Astrocyte of the cerebellum (primary cell): ENCODE measurements around the gene NCBP3.
A peak's percentile ranks its signal among the peaks of the same experiment; 100 is the strongest.

Experiments
- DNase-seq: peaks from one replicate; pipeline ENCODE4 v3.0.0-alpha.2; 2011; ENCODE audit warnings: low read depth
- H3K4me3 ChIP-seq: 2 replicates; pipeline ENCODE4 v1.5.1; 2011; ENCODE audit warnings: mild to moderate bottlenecking, low read depth, low read length, moderate library complexity
- CTCF ChIP-seq: IDR thresholded peaks from 2 replicates; pipeline ENCODE4 v1.5.1; 2012; ENCODE audit warnings: low read length, low read depth, moderate library complexity, mild to moderate bottlenecking; ENCODE audit errors: missing control alignments
- in situ Hi-C: cut with HindIII; loops from 2 replicates; pipeline ENCODE4 v1.10.0; 2017; ENCODE audit warnings: low sequenced_read_pairs

The NCBP3 gene

GRCh38 chr17:3808701-3809100, 37.3 kb downstream of the NCBP3 start:
- no peak for DNase-seq
- in situ Hi-C loops = loop anchor here (5.0 kb wide), 1 partner anchor 66 kb away; no protein-coding TSS in a partner anchor
- H3K4me3 ChIP-seq = no peak overlapping the region
- no peak for TF ChIP-seq CTCF

- in situ Hi-C loops = loop anchor here (5.0 kb wide), 1 partner anchor 63 kb away; no protein-coding TSS in a partner anchor
These were observed 40.5 kb downstream of the NCBP3 start for GRCh38 chr17:3805581-3805980.

GRCh38 chr17:3804503-3804931, 41.5 kb downstream of the NCBP3 start:
- in situ Hi-C loops = no loop called here
- no peak for TF ChIP-seq CTCF
- H3K4me3 ChIP-seq = no peak overlapping the region
- no peak for DNase-seq

More at GRCh38 chr17:3805581-3805980, 40.5 kb downstream of the NCBP3 start:
- DNase-seq = no peak
- H3K4me3 ChIP-seq = no peak overlapping the region
- TF ChIP-seq CTCF = no peak

- no peak for DNase-seq
- no peak for TF ChIP-seq CTCF
- H3K4me3 ChIP-seq = no peak overlapping the region
- in situ Hi-C loops = no loop called here
These were observed 42.8 kb downstream of the NCBP3 start for GRCh38 chr17:3803308-3803640.

GRCh38 chr17:3802461-3803307, 43.4 kb downstream of the NCBP3 start:
- in situ Hi-C loops = no loop called here
- TF ChIP-seq CTCF = no peak
- no peak overlapping the region for H3K4me3 ChIP-seq
- DNase-seq = peak; percentile 79

- H3K4me3 ChIP-seq = no peak overlapping the region
- TF ChIP-seq CTCF = no peak
- no peak for DNase-seq
- in situ Hi-C loops = no loop called here
These were observed 44.3 kb downstream of the NCBP3 start for GRCh38 chr17:3801792-3802191.
